ENCODE measurements around the gene TPO. TPM values are rescaled to one million over a fixed set of nuclear protein-coding genes. Genes with fewer than 3 reads are reported as not detected.

TPO gene
- total and polyA plus RNA-seq, 4 donors: not detected

DNA sequence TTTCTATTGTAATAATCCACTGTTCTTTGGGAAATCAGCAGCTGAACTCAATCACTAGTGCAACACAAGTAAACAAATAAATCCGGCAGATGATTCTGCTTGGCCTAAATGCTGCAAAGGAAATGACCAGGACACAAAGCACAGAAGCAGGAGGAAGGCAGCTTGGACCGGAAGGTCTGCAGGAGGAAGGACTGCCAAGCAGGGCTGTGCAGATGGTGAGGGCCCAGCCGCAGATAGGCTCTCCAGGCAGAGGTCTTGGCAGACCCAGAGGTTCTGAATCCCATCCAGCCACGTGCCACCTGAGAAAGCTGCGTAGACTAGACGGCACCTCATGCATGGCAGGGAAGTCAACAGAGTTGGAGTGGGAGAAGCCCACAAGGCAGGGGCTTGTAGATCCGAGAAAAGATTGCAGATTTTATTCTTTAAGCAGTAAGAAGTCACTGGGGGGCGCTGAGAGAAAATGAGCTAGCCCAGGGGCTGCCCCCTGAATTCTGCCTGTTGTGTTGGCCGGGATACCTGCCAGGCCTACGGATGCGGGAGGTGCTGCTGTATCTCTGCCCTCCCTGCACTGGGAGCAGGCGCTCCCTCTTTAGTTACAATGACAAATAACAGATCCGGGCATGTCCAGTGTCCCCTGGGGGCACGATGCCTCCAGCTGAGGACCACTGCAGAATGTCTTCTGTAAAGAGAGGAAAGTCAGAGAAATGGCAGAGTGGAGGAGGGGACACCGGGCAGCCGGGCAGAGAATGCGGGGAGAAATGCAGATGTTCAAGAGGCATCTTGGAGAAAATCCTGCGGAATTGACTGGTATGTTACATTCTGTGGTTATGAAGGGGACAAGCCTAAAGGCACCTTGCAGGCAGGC lies 177.6 kb downstream of the TPO start:
- no peak for DNase-seq (ENCODE audit: low spot score)
- no peaks in the 10 kb centered on the region for H3K27me3 ChIP-seq (ENCODE audit: control insufficient read depth in 4 of 4, insufficient read depth in 4 of 4, low read length in 3 of 4)
- no peak overlapping the region for H3K9ac ChIP-seq (ENCODE audit: low read depth in 1 of 2, low read length in 2 of 2)
- no peaks in the 10 kb centered on the region for H3K36me3 ChIP-seq (ENCODE audit: control insufficient read depth in 4 of 4, insufficient read depth in 3 of 4, low read depth in 1 of 4, low read length in 3 of 4)
- H3K27ac ChIP-seq (ENCODE audit: low read depth in 1 of 2, low read length in 2 of 2): peak overlapping the region; percentile 39 to 73
- H3K4me3 ChIP-seq (ENCODE audit: low read depth in 1 of 3, low read length in 3 of 3): no peak overlapping the region
- 59% methylated on average over 18 of the region's 18 CpGs for WGBS
- peak; percentile 23 for TF ChIP-seq NR2F2 (IDR thresholded peaks at IDR 0.05)
- peak in 1 of 2 donors; percentile 17 for TF ChIP-seq RAD21 (IDR thresholded peaks at IDR 0.05)
- TF ChIP-seq SP1 (IDR thresholded peaks at IDR 0.05): no peak
- TF ChIP-seq HNF4G (IDR thresholded peaks at IDR 0.05): no peak
- peaks cover 0 to 3% (median 0%) of the 10 kb centered on the region in 4 donors for H3K4me1 ChIP-seq (ENCODE audit: control insufficient read depth in 4 of 4, insufficient read depth in 4 of 4, low read length in 3 of 4)
- no peaks in the 10 kb centered on the region for H3K9me3 ChIP-seq (ENCODE audit: control insufficient read depth in 4 of 4, low read length in 3 of 4)

DNA sequence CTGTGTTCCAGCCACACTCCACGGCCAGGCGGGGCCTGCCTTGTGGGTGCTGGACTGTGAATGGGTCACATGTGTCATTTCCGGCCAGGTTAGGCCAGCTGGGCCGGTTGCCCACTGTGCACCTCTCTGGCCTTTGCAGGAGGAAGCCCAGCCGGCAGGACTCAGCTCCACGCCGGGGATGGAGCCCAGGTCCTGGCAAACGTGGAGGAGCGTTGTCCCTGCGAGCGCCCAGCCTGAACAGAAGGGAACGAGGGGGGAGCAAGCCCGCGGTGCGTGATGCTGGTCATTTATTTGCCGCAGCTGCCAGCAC lies 178.2 kb downstream of the TPO start:
- H3K4me1 ChIP-seq (ENCODE audit: control insufficient read depth in 4 of 4, insufficient read depth in 4 of 4, low read length in 3 of 4): peaks cover 0 to 3% (median 0%) of the 10 kb centered on the region in 4 donors
- TF ChIP-seq FOXA2 (IDR thresholded peaks at IDR 0.05) (no peak), HNF4G (IDR thresholded peaks at IDR 0.05) (no peak), TAF1 (conservative IDR thresholded peaks at IDR 0.05) (no peak), SP1 (IDR thresholded peaks at IDR 0.05) (no peak), HNF4A (conservative IDR thresholded peaks at IDR 0.05) (no peak), EGR1 (IDR thresholded peaks at IDR 0.05; ENCODE audit: low read depth in 2 of 2) (no peak)
- TF ChIP-seq, protein P1, sequence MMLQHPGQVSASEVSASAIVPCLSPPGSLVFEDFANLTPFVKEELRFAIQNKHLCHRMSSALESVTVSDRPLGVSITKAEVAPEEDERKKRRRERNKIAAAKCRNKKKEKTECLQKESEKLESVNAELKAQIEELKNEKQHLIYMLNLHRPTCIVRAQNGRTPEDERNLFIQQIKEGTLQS (IDR thresholded peaks at IDR 0.05): no peak
- TF ChIP-seq, protein P2, sequence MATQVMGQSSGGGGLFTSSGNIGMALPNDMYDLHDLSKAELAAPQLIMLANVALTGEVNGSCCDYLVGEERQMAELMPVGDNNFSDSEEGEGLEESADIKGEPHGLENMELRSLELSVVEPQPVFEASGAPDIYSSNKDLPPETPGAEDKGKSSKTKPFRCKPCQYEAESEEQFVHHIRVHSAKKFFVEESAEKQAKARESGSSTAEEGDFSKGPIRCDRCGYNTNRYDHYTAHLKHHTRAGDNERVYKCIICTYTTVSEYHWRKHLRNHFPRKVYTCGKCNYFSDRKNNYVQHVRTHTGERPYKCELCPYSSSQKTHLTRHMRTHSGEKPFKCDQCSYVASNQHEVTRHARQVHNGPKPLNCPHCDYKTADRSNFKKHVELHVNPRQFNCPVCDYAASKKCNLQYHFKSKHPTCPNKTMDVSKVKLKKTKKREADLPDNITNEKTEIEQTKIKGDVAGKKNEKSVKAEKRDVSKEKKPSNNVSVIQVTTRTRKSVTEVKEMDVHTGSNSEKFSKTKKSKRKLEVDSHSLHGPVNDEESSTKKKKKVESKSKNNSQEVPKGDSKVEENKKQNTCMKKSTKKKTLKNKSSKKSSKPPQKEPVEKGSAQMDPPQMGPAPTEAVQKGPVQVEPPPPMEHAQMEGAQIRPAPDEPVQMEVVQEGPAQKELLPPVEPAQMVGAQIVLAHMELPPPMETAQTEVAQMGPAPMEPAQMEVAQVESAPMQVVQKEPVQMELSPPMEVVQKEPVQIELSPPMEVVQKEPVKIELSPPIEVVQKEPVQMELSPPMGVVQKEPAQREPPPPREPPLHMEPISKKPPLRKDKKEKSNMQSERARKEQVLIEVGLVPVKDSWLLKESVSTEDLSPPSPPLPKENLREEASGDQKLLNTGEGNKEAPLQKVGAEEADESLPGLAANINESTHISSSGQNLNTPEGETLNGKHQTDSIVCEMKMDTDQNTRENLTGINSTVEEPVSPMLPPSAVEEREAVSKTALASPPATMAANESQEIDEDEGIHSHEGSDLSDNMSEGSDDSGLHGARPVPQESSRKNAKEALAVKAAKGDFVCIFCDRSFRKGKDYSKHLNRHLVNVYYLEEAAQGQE (IDR thresholded peaks at IDR 0.05): no peak
- no peak overlapping the region for H3K9ac ChIP-seq (ENCODE audit: low read depth in 1 of 2, low read length in 2 of 2)
- H3K4me3 ChIP-seq (ENCODE audit: low read depth in 1 of 3, low read length in 3 of 3): no peak overlapping the region
- H3K27ac ChIP-seq (ENCODE audit: low read depth in 1 of 2, low read length in 2 of 2): peak overlapping the region; percentile 39 to 73
- H3K27me3 ChIP-seq (ENCODE audit: control insufficient read depth in 4 of 4, insufficient read depth in 4 of 4, low read length in 3 of 4): no peaks in the 10 kb centered on the region
- DNase-seq (ENCODE audit: low spot score): no peak
- H3K36me3 ChIP-seq (ENCODE audit: control insufficient read depth in 4 of 4, insufficient read depth in 3 of 4, low read depth in 1 of 4, low read length in 3 of 4): no peaks in the 10 kb centered on the region
- 56% methylated on average over 16 of the region's 16 CpGs for WGBS
- H3K9me3 ChIP-seq (ENCODE audit: control insufficient read depth in 4 of 4, low read length in 3 of 4): no peaks in the 10 kb centered on the region

Measured in liver (tissue), 9 donors.